ENCODE data around the gene VSIR.

Gene VSIR

DNA sequence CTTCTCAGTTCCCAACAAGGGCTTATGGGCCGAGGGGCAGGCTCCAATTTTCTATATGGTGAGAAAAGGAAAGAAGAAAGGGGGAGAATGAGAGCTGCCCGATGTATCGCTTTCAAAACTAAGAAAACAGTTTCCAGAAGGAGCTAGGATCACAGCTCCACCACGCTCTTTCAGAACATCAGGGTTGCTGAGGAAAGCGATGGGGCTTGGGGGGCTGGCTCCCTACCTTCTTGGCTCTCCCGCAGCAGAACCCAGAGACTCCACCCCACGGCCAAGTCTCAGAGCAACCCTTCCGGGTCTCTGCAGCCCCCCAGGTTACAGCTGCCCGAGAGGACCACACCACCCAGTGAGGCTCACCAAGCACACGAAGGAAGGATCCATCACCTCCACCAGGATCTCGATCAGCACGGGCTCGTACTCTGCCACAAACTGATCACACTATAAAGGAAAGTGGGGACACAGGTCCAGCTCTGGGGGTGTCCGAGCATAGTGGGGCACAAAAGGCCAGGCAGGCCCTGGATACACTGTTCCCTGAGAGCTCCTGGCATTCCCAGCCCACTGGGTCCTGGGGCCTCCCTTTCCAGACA is 45.4 kb upstream of the VSIR start:
- POLR2A ChIA-PET (ENCODE audit: low non-redundant PET) = no interaction called here
- CTCF ChIA-PET = interaction anchor here (0.6 to 1.7 kb wide), 4 partner anchors 78 to 1703 kb away, joined by 3 to 9 read pairs (median 4); no protein-coding TSS in a partner anchor
- DNase-seq (ENCODE audit: low spot score) = no peak
- H3K27ac ChIP-seq = peak overlapping the region; percentile 34; the same call in 1 of the 2 replicates
- TF ChIP-seq, protein P1, sequence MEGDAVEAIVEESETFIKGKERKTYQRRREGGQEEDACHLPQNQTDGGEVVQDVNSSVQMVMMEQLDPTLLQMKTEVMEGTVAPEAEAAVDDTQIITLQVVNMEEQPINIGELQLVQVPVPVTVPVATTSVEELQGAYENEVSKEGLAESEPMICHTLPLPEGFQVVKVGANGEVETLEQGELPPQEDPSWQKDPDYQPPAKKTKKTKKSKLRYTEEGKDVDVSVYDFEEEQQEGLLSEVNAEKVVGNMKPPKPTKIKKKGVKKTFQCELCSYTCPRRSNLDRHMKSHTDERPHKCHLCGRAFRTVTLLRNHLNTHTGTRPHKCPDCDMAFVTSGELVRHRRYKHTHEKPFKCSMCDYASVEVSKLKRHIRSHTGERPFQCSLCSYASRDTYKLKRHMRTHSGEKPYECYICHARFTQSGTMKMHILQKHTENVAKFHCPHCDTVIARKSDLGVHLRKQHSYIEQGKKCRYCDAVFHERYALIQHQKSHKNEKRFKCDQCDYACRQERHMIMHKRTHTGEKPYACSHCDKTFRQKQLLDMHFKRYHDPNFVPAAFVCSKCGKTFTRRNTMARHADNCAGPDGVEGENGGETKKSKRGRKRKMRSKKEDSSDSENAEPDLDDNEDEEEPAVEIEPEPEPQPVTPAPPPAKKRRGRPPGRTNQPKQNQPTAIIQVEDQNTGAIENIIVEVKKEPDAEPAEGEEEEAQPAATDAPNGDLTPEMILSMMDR (conservative IDR thresholded peaks at IDR 0.05; ENCODE audit: low read depth) = no peak

DNA sequence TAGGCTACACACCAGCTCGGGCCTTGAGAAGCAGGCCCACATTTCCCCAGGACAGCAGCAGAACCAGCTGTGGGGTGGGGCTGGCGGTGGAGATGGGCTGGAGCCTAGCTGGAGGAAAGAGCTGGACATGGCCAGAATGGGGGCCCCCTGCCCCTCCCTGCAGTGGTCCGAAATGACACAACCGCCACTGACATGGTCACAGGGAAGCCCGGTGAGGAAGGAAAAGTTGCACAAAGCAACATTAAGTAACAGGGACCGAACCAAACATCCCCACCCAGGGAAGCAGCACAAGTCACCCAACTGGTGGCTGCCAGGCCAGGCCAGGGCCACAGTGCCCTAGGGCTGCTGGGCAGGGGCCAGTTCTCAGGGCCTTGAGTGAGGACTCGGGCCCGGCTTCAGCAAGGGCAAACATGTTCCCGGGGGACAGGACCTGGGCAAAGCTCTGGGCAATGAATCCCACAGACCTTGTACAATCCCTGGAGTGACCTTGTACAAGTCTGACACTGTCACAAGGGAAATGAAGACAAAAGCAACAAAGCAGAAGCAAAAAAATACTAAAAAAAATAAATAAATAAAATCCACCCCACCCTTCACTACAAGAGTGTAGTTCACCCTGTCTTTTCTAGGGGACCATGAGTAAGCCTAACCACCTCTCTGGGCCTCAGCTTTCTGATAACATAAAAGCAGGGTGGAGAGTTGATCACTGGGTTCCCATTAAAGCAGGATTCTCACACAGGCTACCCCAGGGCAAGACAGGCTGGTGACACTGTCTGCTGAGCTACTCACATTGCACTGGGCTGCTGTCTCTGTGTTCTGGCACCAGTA is 44.7 kb upstream of the VSIR start:
- CTCF ChIA-PET = interaction anchor here (0.6 to 1.7 kb wide), 3 partner anchors 78 to 121 kb away, joined by 3 to 9 read pairs (median 4); no protein-coding TSS in a partner anchor
- POLR2A ChIA-PET (ENCODE audit: low non-redundant PET) = no interaction called here
- TF ChIP-seq, protein P1 (conservative IDR thresholded peaks at IDR 0.05; ENCODE audit: low read depth) = no peak

DNA sequence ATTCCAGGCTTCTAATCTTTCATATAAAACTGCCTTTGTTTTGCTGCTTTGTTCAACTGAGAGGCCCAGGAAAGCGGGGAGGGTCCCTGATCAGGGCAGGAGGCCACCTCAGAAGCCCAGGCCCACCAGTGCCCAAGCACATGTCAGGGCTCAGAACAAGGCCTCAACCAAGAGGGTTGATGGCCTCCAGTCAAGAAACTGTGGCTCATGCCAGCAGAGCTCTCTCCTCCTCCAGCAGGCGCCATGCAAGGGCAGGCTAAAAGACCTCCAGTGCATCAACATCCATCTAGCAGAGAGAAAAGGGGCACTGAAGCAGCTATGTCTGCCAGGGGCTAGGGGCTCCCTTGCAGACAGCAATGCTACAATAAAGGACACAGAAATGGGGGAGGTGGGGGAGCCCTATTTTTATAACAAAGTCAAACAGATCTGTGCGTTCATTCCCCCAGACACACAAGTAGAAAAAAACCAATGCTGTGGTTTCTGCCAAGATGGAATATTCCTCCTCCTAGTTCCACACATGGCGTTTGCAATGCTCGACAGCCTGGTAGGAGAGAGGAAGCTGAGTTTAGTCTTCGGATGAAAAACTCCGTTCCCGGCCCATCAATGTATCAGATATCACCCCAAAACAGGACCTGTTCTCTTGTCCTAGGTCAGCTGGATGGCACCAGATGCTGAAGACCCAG is 43.8 kb upstream of the VSIR start:
- TF ChIP-seq, protein P1 (conservative IDR thresholded peaks at IDR 0.05; ENCODE audit: low read depth) = no peak
- no peak for DNase-seq (ENCODE audit: low spot score)
- ChIA-PET POLR2A (ENCODE audit: low non-redundant PET) (no interaction called here), CTCF (no interaction called here)
- peak overlapping the region; percentile 34 for H3K27ac ChIP-seq

More for the DNA sequence above, 44.7 kb upstream of the VSIR start:
- DNase-seq (ENCODE audit: low spot score) = no peak
- peak overlapping the region; percentile 34 for H3K27ac ChIP-seq

DNA sequence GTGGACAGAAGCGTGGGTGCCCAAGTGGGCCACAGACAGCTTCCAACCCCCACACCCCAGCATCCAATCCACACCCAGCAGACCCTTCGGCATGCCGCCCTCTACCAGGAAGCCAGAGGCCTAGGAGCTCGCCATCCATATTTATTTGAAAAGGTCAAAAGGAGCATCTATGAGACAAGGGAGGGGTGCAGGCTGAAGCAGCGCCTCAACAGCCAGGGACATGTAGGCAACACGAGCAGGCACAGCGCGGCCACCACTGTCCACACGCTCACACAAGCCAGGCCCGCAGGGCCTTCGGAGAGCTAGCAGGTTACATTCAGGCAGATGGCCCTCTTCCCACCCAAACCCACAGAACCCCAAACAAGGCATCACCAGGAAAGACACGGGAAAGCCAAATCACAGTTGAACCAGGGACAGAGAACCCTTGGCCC is 43.1 kb upstream of the VSIR start:
- TF ChIP-seq, protein P1 (conservative IDR thresholded peaks at IDR 0.05; ENCODE audit: low read depth) = no peak
- DNase-seq (ENCODE audit: low spot score) = no peak
- peak overlapping the region; percentile 9 for H3K27ac ChIP-seq
- POLR2A ChIA-PET (ENCODE audit: low non-redundant PET) = no interaction called here
- CTCF ChIA-PET = interaction anchor here (0.5 kb wide), 1 partner anchor 158 kb away, joined by 4 read pairs; no protein-coding TSS in a partner anchor

DNA sequence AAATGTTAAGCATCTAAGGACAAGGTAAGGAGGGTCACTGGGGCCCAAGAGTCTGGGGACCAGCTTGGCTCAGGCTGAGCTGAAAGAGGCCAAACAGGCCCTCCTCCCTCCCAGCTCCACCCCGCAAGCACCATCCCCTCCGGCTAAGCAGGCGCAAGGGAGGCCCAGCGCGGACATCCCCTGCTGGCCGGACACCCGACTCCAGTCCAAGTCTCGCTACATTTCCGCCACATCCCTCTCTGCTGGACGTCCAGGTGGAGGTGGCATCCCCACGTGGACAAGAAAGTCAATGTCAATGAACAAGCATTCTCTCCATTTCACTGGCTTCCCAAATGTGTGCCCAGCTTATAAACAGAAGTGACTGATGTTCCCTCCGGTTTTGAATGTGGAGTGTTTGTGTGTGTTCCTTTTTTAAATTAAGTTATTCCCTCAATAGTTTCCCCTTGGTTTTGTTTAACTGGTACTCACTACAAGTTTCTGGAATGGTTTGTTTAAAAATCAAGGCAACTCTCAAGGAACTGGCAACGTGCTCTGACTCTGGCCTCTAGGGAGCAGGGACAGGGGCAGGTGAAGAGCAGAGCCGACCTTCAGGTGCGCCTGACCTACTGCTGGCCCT is 42.3 kb upstream of the VSIR start:
- CTCF ChIA-PET = interaction anchor here (0.5 to 1.3 kb wide), 4 partner anchors 76 to 157 kb away, joined by 3 to 6 read pairs (median 4); no protein-coding TSS in a partner anchor
- TF ChIP-seq, protein P1 (conservative IDR thresholded peaks at IDR 0.05; ENCODE audit: low read depth) = no peak
- POLR2A ChIA-PET (ENCODE audit: low non-redundant PET) = no interaction called here
- DNase-seq (ENCODE audit: low spot score) = no peak
- peak overlapping the region; percentile 38 for H3K27ac ChIP-seq

Measured in RWPE1 (cell line).